HL-60/S4 treated with retinoic acid at 250 ng/mL for 4 days and 3 days (cell line): Measurements from ENCODE around the gene FAM83G.
"Not testable (repeated sequence)": the region's sequence is repeated elsewhere in the genome, so short reads cannot be mapped to it uniquely, and the experiment has no call there.

Source experiments
- in situ Hi-C: fragments of 300-500 bp; cut with MboI; formaldehyde crosslinking; loops from 2 replicates; pipeline ENCODE4 v1.7.0; 2022; ENCODE audit warnings: low sequenced_read_pairs

FAM83G gene

DNA sequence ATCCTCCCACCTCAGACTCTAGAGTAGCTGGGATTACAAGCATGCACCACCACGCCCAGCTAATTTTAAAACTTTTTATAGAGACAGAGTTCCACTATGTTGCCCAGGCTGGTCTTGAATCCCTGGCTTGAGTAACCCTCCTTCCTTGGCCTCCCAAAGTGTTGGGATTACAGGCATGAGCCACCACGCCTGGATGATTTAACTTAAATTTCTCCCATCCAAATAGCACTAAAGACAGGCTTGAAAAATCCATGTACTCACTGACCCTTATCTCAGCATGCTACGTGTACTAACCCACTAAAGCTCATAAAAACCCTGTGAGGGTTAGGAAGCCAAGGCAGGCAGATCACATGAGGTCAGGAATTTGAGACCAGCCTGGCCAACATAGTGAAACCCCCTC lies 48.0 kb downstream of the FAM83G start:
- in situ Hi-C loops: no loop called here

DNA sequence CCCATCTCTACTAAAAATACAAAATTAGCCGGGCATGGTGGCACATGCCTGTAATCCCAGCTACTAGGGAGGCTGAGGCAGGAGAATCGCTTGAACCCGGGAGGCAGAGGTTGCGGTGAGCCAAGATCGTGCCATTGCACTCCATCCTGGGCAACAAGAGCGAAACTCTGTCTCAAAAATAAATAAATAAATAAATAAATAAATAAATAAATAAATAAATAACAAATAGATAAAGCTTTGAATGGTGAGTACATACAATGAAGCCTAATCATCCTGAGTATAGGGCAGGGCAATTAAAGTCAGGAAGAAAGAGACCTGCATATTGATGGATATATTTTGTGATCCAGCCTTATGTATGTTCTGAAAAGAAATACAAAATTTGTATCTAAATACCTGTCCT lies 48.5 kb downstream of the FAM83G start:
- in situ Hi-C loops: not testable (repeated sequence)

DNA sequence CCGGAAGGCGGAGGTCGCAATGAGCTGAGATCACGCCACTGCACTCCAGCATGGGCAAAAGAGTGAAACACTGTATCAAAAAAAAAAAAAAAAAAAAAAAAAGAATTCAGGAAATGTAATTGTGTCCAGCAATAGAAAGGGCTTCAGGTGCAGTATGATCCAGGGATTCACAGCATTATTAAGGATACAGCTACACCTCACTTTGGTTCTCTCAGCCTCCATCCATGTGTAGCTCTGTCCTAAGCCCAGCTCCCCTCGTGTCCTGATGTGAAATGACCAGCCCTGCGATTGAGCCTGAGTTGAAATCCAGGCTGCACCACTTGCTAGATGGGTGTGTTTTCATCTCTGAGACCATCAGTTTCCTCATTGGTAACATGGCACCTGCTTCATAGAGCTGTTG lies 49.6 kb downstream of the FAM83G start:
- in situ Hi-C loops: no loop called here

DNA sequence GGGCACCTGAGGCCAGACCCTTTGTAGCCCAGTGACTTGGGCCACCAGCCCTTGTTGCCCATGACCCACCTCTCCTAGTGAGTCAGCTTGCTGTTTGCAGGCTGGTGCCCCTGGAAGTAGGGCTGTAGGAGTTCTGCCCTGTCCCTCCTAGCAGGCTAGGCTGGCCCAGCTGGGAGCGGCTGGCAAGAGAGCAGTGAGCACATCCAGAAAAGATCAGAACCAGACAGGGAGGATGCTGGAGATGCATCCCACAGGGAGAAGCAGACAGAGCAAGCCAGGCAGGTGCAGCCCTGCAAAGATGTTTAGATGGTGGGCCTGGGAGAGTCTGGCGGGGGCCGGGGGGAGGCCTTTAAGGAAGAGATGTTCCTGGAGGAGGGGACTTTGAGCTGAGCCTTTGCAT lies 50.2 kb downstream of the FAM83G start:
- in situ Hi-C loops: no loop called here

DNA sequence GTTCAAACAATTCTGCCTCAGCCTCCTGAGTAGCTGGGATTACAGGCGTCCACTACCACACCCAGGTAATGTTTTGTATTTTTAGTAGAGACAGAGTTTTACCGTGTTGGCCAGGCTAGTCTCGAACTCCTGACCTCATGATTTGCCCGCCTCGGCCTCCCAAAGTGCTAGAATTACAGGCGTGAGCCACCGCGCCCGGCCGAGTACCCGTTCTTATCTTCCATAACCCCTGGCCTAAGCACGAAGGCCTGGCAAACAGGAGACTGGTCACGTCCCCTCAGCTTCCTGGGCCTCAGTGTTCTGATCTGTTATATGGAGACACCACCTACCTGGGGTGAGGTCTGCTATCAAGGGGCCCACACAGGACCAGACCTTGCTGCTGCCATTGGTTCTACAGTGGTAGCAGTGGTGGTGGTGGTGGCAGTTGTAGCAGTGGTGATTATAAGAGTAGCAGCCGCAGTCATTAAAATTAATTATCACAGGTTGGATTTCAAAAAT lies 51.3 kb downstream of the FAM83G start:
- in situ Hi-C loops: no loop called here

GRCh38 chr17:18951941-18952842 lies 52.4 kb downstream of the FAM83G start, which contains the start of gene SLC5A10:
TSS of gene SLC5A10 (plus strand) at chr17:18952165. CDS start at chr17:18952206, 41 bp downstream.
- in situ Hi-C loops: no loop called here

- in situ Hi-C loops: no loop called here
Measured at GRCh38 chr17:18950944-18951905, 53.3 kb downstream of the FAM83G start.

DNA sequence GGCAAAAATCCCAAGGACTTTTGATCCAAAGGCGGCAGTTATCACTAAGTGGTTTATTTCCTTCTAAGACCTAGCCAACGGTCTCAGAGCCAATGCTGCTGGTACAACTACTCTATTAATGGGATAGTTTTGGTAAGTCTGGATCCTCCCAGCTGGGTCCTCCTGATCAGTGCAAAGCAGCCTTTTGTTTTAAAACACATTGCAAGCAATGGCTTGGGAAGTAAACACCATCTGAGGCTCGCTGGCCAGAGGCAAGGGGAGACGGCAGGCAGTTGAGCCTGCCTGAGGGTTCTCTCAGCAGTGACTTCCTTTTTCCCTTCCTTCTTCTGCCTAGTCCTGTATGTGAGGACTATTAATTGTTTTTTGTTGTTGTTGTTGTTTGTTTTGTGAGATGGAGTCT lies 54.2 kb downstream of the FAM83G start:
- in situ Hi-C loops: no loop called here

- in situ Hi-C loops: no loop called here
Measured at GRCh38 chr17:18949566-18949965, 55.0 kb downstream of the FAM83G start.

GRCh38 chr17:18948476-18949006 lies 56.0 kb downstream of the FAM83G start:
- in situ Hi-C loops: no loop called here

GRCh38 chr17:18947866-18948265 lies 56.7 kb downstream of the FAM83G start:
- in situ Hi-C loops: no loop called here

GRCh38 chr17:18946536-18946935 lies 58.0 kb downstream of the FAM83G start:
- in situ Hi-C loops: no loop called here

DNA sequence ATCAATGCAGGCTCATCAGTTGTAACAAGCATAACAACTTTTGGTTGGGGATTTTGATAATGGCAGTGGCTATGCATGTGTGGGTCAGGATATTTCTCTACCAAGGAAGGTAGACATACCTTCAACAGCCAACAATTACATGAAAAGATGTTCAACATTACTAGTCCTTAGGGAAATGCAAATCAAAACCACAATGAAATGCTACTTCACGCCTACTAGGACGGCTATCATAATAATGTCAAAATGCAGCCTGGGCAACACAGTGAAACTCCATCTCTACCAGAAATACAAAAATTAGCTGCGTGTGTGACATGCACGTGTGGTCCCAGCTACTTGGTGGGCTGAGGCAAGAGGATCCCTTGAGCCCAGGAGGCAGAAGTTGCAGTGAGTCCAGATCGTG lies 59.9 kb downstream of the FAM83G start:
- in situ Hi-C loops: no loop called here

DNA sequence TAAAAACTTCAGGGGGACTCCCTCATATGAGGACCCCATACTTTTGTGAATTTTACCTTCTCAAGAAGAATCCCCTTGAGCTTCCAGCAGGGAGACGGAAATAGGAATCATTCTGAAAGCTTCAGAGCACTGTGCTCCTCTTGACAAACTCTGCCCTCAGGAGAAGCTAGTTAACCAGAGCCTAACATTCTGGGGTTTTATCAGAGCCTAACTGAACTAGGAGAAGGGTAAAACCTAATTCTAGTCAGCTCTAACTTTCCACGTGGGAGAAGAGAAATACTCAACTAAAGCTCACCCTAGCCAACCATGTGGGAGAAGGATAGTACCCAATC lies 65.9 kb downstream of the FAM83G start:
- in situ Hi-C loops: no loop called here

GRCh38 chr17:18937981-18938691 lies 66.4 kb downstream of the FAM83G start:
- in situ Hi-C loops: no loop called here

DNA sequence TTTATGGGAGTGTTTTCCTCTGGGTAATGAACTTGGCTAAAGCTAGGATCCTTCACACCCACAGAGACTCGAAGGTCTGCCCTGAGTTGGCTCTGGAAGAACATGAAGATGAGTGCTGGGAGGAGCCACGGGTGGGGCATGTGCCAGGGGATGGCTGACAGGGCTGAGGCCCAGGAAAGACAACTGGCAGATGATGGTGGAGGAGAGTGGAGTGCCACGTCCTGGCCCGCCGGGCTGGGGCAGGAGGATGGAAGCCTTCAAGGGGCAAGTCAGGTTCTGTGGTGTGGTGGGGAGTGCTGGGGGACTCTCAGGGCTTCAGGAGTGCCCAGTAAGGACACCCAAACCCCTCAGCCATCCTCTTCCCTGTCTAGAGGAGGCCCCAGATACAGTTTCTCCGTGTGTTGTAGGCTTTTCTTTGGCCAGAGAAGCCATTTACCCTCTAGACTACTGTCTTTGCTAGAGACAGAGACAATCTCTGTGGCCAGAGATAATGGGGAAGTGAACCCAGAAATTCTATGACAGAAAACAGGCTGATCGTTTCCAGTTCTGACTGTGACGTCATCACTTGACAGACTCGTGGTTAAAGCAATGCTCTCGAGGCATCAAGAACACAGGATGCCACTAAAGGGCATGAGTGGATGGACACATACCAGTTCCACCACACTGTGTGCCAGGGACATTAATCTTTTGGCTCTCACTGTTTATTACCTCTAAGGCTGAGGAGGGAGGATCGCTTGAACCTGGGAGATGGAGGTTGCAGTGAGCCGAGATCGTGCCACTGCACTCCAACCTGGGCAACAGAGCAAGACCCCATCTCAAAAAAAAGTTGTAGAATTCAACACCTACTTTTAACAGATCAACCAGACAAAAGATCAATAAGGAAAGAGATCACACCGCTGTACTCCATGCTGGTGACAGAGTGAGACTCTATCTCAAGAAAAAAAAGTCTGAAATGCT lies 71.2 kb downstream of the FAM83G start:
- in situ Hi-C loops: no loop called here

DNA sequence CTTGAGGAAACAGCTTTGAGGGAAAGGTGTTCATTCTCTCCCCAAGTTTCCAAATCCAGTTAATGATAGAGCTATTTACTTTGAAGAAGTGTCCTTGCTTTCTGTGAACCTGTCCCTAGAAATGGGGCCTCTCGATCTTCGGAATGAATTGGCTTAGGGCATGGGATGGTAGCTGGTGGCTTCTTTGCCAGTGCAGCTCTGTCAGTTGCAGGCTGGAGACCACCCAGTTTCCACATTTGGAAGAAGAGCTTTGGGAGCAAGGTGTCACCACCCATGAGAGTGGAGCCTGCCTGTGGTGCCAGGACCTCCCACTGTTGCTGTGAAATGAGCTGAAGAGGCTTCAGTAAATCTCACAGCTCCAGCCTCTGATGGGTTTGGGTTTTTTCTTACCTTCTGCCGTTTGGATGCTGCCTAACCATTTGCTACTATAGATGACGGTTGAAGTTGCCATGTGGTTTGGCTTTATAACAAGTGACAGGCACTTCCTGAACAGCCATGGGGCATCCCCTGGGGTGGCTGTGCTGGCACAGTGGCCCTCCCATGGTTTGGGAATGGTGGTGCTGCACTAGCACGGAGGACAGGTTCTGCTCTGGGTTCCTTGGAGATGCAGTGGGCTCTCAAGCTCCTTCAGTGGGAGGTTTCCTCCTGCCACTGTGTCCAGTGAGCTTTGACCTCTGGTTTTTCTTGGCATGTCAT lies 72.1 kb downstream of the FAM83G start:
- in situ Hi-C loops: no loop called here

- in situ Hi-C loops: no loop called here
Measured at GRCh38 chr17:18928628-18929125, 75.9 kb downstream of the FAM83G start.

GRCh38 chr17:18925187-18925586 lies 79.4 kb downstream of the FAM83G start:
- in situ Hi-C loops: no loop called here
